ENCODE results near the gene STN1. TPM values are rescaled to one million over a fixed set of nuclear protein-coding genes. Genes with fewer than 3 reads are reported as not detected.

The STN1 gene
- total and polyA plus RNA-seq, 2 of the 4 experiments (the other 2 are of a cell fraction), result 17.8 to 32.3 TPM

- no peak overlapping the region for H3K27ac ChIP-seq (ENCODE audit: insufficient read depth, low read length)
- dilution Hi-C loops (cut with HindIII; ENCODE audit: low sequenced_read_pairs, unreplicated experiment) (loop anchor here (25.0 kb wide), 1 partner anchor 158 kb away; no protein-coding TSS in a partner anchor), in situ Hi-C loops (cut with MboI; ENCODE audit: low sequenced_read_pairs) (no loop called here), intact Hi-C loops (cut with micrococcal nuclease) (no loop called here)
- no peak overlapping the region for H2AK9ac ChIP-seq (replicated peaks; ENCODE audit: low read depth, low read length, poor library complexity)
- no peak overlapping the region for H4K5ac ChIP-seq (ENCODE audit: low read depth, low read length)
- no peak overlapping the region for H3K56ac ChIP-seq (ENCODE audit: extremely low read depth, insufficient read depth, low read length)
- no peak overlapping the region for H4K8ac ChIP-seq (ENCODE audit: low read depth in 2 of 2, low read length in 2 of 2)
- H3K79me1 ChIP-seq (ENCODE audit: low read depth in 1 of 2, low read length in 2 of 2), result no peaks in the 10 kb centered on the region
- H2AFZ ChIP-seq (replicated peaks; ENCODE audit: low read length, poor library complexity), result no peak overlapping the region
- H3K23ac ChIP-seq (ENCODE audit: low read depth, low read length), result no peak overlapping the region
- no peak overlapping the region for H3K18ac ChIP-seq (ENCODE audit: low read depth, low read length)
- H4K20me1 ChIP-seq (ENCODE audit: insufficient read depth, low read length), result no peaks in the 10 kb centered on the region
- H2AK5ac ChIP-seq (ENCODE audit: low read depth, low read length), result no peak overlapping the region
- DNase-seq (peak; percentile 40), ATAC-seq (ENCODE audit: low read depth) (peak; percentile 60)
- TF ChIP-seq CHD1 (IDR thresholded peaks at IDR 0.05; ENCODE audit: low read depth, low read length) (no peak), RCOR1 (IDR thresholded peaks at IDR 0.05; ENCODE audit: insufficient replicate concordance, low read length) (no peak), CEBPB (IDR thresholded peaks at IDR 0.05; ENCODE audit: low read depth, low read length) (peak; percentile 79)
- no peak overlapping the region for H3K14ac ChIP-seq (replicated peaks; ENCODE audit: low read depth, low read length)
- no peak overlapping the region for H2BK120ac ChIP-seq (ENCODE audit: low read depth, low read length)
- no peak overlapping the region for H2BK5ac ChIP-seq (ENCODE audit: low read depth, low read length, poor library complexity, severe bottlenecking)
- H2BK15ac ChIP-seq (ENCODE audit: low read depth, low read length), result no peak overlapping the region
- no TSS peak for BruUV-seq (replicated peaks)
- no peak overlapping the region for H4K91ac ChIP-seq (ENCODE audit: insufficient read depth, low read depth, low read length)
- POLR2A ChIA-PET (ENCODE audit: unreplicated experiment), result no interaction called here
- H3K4ac ChIP-seq (ENCODE audit: low read depth, low read length), result no peak overlapping the region
- 0% methylated on average over 1 of the region's 8 CpGs; no CpG with 5 or more reads in 1 of the 2 experiments for WGBS, 2 experiments (ENCODE audit: extremely low coverage in 2 of 2, insufficient read length in 1 of 2)
- H3K4me1 ChIP-seq (ENCODE audit: control insufficient read depth, insufficient read depth, low read length), result no peaks in the 10 kb centered on the region
- peaks cover 5% of the 10 kb centered on the region; the same call in 1 of the 2 replicates for H3K9me1 ChIP-seq (ENCODE audit: insufficient read depth, low read length)
- H3K36me3 ChIP-seq (ENCODE audit: control insufficient read depth, insufficient read depth, low read length), result no peaks in the 10 kb centered on the region
- H2BK20ac ChIP-seq (ENCODE audit: low read depth, low read length), result no peak overlapping the region
- no peaks in the 10 kb centered on the region; the same call in 1 of the 2 replicates for H3K27me3 ChIP-seq (ENCODE audit: control insufficient read depth, insufficient read depth, low read length)
- H3K9ac ChIP-seq (ENCODE audit: low read depth, low read length), result no peak overlapping the region
- CTCF ChIA-PET, result no interaction called here
- H3K4me3 ChIP-seq (ENCODE audit: insufficient read depth, low read depth, low read length), result no peak overlapping the region
- no peak overlapping the region for H3K4me2 ChIP-seq (ENCODE audit: low read depth, low read length)
- peaks cover 2% of the 10 kb centered on the region; the same call in 1 of the 2 replicates for H3K9me3 ChIP-seq (ENCODE audit: control insufficient read depth, insufficient read depth, low read length)
Measured at GRCh38 chr10:103870516-103870915, 47.5 kb downstream of the STN1 start.

Measured in IMR-90 (cell line).